GM18519 (cell line): ENCODE measurements around the gene ECHDC1.
A peak's percentile ranks its signal among the peaks of the same experiment; 100 is the strongest.
"Not testable (repeated sequence)": the region's sequence is repeated elsewhere in the genome, so short reads cannot be mapped to it uniquely, and the experiment has no call there.

Experiments used
- ATAC-seq: cut with Tn5 transposase; IDR thresholded peaks from one replicate; pipeline ENCODE4 v1.9.1; 2021; ENCODE audit warnings: mild to moderate bottlenecking, moderate library complexity; ENCODE audit not compliant: unreplicated experiment, low FRiP score

ECHDC1 gene, protein sequence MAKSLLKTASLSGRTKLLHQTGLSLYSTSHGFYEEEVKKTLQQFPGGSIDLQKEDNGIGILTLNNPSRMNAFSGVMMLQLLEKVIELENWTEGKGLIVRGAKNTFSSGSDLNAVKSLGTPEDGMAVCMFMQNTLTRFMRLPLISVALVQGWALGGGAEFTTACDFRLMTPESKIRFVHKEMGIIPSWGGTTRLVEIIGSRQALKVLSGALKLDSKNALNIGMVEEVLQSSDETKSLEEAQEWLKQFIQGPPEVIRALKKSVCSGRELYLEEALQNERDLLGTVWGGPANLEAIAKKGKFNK

DNA sequence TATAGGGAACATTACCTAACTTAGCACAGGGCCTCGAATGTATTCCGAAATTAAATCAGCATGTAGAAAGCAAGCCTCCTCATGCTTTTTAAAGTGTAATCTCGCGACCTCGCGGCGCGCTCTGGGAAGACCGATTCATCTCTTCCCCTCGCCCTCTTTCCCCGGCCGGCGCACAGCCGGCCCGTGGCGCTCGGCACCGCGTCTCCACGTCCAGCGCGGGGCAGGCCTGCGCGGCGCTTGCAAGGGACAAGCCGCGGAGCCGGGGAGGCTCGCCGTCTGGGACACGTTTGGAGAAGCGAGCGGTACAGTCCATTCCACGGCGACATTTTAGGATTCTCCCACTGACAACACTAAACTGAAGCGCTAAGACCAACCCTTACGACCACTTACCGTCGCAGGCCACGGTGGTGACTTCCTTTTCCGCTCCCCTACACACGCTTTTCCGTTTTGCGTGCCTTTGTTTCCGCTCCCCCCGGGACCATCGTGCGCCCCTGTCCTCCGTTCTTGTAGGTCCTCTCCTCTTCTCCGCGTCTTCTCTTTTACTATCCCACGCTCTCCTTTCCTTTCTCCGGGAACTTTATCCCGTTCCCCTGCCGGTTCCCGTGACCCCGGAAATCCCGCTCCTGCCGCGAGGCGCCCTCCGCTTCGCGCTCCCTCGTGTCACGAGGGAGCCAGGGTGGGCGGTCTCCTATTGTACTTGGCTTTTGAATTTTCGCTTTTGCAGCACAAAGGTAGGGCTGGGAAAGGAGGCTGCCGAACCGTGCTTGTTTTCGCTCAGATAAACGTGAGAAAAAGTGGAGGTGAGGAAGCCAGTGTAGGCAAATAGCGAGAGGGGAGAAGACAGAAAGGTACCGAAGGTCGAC lies at the start of gene ECHDC1:
Gene ECHDC1, minus strand, starts transcription at position 664 of the 863 bp plus-strand sequence. CDS start 12,581 bp downstream, outside the sequence.
- peak; percentile 36 for ATAC-seq

DNA sequence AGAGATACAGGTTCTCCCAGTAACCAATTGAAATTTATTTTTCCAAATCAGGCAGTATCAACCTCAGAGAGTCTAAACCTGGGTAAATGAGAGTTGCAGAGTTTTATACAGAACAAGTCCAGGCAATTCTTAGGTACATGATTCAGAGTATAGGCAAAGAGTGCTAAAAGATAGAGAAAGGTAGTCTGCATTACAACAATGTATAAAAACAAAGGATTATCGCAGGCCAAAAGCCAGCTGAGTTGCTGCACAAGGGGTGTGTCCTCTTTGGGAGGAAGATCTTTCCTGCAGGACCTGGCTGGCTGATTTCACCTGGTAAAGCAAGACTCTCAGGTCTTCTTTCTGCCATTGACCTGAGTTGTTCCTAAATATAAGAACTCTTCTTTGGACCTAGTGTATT lies 48.9 kb upstream of the ECHDC1 start:
- ATAC-seq = no peak

DNA sequence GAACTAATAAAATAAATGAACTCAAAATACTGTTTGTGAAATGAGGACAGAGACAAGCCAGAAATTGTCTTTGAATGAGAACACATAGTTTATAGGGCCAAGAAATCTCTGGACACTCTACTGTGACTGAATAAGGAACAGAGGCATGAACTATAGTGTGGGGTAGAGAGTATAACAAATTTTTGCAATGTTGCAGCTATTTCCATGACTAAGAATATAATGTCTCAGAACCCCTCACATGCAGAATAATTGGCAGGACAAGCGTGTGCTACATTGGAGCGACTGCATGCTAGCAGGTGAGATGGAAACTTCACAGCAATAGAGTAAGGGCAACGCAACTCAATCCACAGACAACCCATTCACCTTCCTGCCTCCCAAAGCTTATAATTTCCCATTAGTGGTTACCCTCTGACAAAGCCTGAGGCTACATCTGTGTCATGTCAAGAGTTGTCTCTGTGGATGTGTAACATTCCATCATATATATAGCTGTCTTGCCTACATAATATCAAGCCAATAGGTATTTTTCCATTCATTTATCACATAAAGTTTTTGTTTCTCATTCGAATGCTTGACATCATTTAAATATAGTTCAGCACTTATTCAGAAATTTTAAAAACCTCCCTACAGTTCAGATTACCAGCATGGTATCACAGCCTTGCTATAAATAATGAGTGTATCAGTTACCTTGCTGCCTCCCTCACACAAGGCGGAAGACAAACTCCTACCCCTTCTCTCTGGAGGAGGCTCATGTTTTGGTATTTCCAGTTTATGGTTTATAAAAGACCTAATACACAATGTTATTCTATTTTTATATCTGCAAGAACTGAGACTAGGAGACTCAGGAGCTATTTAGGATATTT lies 47.9 kb upstream of the ECHDC1 start:
- no peak for ATAC-seq

DNA sequence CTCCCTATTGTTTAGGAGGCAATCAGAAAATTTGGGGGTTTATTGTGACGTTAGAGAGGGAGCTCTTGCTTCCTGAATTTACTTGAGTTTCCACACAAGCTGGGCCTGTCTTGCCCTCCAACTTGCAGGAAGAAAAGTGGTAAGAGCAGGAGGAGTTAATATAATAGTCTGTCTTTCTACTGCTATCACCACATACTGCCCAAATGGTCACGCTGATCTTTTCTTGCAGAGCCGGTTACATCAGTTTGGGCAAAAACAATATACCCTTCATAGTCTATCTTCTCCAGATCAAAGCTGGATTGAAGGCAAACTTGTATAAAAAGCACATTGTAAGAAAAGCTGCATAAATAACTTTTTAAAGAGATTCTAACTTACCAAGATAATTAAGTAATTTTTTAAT lies 46.3 kb upstream of the ECHDC1 start:
- ATAC-seq = no peak

DNA sequence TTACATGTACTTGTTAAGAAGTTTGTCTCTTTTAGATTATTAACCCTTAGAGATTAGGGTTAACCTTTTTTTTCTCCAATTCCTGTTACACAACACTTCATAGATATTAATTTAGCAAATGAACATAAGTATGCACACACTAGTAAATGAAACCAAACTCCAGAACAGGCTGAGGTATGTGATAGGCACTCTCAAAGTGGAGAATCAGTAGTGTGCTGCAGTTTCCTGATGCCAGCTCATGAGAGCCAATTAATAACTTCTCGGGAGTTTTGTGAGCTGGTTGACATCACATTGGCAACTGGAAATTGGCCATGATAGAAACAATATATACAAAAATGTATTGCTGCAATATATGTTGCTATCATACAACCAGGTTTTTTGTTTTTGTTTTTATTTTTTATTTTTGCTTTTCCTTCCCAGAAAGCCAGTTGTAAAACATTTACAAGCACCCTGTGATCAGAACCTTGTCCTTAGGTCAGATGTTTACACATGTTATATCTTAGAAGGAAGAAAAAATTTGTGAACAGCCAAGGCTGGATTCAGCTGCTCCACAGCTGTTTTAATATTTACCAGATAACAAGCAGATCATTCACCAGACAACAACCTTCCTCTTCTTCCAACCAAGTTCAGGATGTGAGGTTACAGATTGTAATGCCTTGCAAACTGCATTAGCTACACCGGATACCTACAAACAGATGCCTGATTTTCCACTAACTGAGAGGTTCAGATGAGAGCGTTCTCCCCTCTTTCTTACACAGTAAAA lies 42.4 kb upstream of the ECHDC1 start:
- no peak for ATAC-seq

DNA sequence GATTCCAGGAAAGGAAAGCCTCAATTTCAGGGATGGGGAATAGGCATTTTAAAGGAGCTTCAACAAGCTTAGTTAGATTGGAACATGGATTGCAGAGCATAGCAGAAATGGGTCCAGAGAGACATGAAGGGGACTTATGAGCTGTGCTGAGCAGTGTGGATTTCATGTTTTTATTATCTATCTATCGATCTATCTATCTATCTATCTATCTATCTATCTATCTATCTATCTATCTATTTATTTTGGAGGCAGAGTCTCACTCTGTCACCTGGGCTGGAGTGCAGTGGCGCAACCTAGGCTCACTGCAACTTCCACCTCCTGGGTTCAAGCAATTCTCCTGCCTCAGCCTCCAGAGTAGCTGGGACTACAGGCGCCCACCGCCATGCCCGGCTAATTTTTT lies 41.4 kb upstream of the ECHDC1 start:
- ATAC-seq = not testable (repeated sequence)

DNA sequence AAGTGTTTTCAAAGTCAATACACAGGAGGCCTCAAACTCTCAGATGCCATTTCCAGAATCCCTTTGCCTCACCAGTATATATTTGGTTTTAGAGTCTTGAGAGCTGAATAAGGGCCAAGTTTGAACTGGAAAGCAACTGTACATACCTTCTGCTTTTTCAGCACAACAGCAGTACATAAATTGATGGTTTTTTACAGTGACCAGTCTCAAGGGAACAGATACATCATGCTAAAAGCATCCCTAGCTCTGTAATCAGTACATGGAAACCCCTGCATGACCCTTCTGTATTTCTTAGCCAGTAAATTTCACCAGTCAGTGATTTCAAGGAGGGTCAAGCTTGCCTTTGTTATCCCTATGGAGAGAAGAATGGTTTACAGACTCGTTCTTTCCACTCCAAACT lies 40.6 kb upstream of the ECHDC1 start:
- no peak for ATAC-seq

DNA sequence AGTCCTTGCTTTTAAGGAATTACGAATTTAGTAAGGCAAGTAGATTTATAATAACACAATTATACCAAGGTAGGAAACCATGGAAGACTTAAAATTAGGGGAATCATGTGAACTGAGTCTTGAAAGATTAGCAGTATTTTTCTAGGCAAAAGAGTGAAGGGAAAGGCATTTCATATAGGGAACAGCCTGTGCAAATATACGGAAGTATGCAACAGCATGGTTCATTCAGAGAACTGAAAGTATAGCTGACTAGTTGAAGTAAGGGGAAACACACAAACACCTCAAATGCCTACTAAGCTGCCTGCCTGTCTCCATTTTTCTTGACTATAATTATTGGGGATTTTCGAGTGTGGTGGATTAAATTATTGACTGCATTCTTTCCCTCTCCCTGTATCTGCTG lies 39.0 kb upstream of the ECHDC1 start:
- no peak for ATAC-seq

DNA sequence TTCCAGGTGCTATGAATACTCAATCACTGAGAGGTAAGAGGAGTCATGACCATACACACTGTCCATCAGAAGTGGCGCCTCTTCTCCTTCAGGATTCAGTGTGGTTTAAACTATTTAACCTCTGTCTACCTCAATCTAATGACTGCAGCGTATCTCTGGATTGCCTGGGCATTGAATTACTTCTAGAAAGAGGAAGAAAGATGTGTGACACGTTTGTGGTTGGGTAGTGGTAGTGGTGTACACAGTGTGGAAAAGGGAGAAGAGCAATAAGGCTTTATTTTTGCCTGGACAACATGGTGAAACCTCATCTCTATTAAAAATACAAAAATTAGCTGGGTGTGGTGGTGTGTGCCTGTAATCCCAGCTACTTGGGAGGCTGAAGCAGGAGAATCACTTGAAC lies 38.0 kb upstream of the ECHDC1 start:
- no peak for ATAC-seq

DNA sequence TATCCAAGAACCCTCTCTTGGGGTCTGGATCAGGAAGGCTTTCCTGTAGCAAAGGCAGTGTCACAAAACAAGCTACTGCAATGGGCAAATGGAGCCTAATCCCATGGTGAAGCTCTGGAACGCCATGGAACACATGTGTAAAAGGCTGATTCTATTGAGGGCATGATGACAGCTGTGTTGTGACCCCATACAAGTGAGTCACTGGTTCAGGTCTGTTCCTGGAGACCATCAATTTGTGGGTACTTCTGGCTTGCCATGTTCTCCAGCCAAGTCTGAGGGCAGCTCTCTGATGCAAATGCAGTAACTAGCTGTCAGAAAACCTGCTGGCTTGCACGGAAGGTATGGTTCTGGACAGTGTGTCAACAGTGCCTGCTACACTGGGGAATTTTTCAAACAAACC lies 33.3 kb upstream of the ECHDC1 start:
- no peak for ATAC-seq

DNA sequence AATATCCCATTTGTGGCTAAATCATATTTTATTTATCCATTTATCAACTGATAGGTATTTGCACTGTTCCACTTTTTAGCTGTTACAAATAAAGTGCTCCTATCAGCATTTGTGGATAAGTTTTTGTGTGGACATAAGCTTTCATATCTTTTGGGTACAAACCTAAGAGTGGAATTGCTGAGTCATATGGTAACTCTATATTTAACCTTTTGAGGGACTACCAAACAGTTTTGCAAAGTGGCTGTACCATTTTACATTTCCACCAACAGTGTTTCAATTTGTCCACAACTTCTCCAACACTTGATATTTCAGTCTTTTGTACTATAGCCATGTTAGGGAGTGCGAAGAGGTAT lies 23.6 kb upstream of the ECHDC1 start:
- ATAC-seq = no peak

DNA sequence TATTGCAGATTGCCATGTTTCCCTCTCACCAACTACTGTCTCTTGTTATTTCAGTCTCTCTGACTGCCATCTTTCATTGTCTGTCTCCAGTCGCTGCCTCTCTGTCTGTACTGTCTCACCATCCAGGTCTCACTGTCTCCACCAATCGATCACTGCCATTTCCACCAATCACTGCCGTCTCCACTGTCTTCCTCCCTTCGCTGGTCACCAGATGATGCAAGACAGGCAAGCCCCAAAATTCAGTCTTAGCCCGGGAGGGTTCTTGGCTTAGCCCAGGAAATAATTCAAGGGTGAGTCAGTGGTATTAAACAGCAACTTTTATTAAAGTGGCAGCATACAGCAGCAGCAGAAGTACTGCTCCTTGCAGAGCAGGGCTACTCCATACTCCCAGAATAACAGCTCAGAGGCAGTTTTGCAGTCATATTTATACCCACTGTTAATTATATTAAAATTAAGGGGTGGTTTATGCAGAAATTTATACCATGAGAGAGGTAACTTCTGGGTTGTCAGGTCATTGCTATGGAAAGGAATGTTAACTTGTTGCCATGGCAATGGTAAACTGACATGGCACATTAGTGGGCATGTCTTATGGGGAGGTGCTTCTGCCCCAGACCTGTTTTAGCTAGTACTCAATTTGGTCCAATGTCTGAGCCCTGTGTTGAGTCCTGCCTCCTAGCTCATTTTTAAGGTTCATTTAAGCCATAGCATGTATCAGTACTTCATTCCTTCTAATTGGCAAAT lies 23.0 kb upstream of the ECHDC1 start:
- no peak for ATAC-seq

DNA sequence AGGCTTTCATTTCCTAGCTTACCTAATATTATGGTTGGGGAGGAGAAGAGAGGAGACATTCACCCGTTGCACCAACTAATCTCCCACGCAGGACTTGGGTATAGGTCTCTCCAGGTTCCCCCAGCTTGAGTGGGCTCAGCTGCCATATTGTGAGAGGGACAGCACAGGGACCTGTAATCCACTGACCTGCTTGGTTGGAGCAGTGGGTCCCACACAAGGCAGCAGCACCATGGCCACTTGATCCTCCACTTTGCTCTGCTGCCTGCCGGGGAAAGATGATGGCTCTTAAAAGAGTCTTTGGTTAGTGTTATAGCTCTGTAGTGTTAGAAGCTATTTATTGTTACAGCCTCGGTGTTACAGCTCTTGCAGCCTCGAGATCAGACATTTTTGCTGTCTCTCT lies 22.5 kb upstream of the ECHDC1 start:
- no peak for ATAC-seq

DNA sequence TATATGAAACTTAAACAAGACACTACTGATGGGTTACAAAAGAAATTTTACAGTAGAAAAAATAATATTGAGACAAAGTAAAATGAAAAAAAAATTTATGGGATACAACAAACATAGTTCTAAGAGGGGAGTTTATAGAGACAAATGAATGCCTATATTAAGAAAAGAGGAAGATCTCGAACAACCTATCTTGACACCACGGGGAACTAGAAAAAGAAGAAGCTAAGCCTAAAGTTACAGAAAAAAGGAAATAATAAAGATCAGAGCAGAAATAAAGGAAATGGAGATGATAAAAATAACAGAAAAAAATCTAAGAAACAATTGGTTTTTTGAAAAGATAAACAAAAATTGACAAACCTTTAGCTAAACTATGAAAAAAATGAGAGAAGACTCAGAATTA lies 9.1 kb upstream of the ECHDC1 start:
- no peak for ATAC-seq

DNA sequence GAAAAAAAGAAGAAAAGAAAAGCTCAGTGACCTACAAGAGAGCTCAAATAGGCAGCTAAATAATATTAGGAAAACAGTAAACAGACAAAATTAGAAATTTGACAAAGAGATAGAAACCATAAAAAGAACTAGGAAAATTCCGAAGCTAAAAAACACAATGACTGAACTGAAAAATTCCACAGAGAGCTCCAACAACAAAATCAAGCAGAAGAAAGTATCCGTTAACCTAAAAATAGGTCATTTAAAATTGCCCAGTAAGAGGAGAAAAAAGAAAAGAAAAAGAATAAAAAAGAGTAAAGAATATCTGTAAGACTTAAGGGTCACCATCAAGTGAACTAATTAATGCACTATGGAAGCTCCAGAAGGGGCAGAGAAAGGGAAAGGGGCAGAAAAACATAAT lies 6.6 kb upstream of the ECHDC1 start:
- no peak for ATAC-seq

DNA sequence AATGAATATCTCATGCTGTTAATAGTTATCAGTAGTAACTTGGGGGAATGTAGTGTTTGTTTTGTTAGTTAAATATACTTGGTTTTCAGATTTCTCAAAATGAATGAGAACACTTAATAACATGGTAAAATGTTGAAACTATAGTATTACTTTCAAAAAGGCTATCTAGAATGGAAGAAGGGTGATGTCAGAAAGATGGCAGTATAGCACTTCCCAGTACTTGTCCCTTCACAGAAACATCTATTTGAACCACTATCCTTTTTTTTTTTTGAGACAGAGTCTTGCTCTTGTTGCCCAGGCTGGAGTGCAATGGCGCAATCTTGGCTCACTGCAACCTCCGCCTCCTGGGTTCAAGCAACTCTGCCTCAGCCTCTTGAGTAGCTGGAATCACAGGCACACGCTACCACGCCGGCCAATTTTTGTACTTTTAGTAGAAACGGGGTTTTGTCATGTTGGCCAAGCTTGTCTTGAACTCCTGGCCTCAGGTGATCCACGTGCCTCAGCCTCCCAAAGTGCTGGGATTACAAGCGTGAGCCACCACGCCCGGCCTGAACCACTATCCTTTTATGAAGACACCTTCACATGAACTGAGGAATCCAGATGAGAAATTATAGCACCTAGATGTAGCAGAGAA lies 4.7 kb upstream of the ECHDC1 start:
- no peak for ATAC-seq

DNA sequence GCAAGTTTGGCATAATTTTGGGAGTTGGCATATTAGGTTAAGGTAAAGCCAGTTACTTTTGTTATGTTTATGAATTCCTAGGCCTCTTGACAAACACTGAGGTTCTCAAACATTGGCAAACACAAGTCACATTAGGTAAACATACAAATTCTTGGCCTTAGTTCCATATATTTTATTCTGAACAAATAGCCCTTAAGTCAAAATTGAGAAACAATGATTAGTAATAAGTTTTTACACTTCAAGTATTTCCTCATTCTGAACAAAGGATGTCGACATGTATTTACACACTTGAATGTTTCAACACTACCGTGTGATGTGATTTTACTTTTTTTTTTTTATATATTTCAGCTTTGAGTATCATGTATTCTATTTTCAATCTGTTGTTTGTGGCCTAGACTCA lies 3.8 kb upstream of the ECHDC1 start:
- ATAC-seq = no peak

DNA sequence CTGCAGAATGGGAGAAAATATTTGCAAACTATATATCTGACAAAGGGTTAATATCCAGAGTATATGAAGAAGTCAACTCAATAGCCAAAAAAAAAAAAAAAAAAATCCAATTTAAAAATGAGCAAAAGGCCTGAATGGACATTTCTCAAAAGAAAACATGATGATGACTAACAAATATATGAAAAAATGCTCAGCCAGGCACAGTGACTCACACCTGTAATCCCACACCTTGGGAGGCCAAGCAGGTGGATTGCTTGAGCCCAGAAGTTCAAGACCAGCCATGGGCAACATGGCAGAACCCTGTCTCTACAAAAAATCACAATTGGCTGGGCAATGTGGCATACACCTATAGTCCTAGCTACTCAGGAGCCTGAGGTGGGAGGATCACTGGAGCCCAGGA lies 2.1 kb upstream of the ECHDC1 start:
- ATAC-seq = no peak
